Hippocampal formation (tissue), 2 donors: ENCODE results near the gene FCN2.

Source experiments
- DNase-seq, 2 donors: peaks; one replicate each; lab custom pipeline; 2025; lab: John Stamatoyannopoulos, UW

FCN2 gene

GRCh38 chr9:134909511-134910481 lies 29.2 kb downstream of the FCN2 start:
- no peak for DNase-seq

DNA sequence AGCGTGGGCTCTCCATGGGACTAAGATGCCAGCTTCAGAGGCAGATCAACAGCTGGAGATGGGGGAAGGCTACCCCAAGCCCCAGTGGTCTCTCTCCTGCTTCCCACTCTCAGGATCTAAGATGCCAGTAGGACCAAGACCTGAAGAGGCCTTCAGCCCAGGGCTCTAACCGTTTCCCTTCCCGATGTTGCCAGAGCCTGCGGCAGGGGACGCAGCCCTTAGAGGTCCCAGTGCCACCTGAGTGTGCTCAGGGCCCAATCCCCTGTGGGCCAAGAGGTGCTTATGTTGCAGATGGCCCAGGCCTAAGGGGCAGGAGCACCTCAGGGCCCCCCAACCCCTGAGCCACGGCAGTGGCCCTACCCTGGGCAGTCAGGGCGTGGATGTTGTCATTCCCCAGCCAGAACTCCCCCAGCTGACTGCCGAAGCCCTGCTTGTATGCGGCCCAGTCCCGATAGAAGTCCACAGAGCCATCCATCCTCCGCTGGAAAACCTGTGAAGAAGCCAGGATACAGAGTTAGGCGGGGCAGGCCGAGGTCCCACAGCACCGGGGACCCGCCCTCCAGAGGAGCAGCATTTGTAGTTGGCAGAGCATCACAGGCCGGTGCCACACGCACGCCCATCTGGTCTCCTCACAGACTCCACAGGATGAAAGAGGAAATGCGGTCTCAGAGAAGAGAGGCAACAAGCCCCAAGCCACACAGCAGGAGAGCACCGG lies 31.7 kb downstream of the FCN2 start:
- no peak for DNase-seq

DNA sequence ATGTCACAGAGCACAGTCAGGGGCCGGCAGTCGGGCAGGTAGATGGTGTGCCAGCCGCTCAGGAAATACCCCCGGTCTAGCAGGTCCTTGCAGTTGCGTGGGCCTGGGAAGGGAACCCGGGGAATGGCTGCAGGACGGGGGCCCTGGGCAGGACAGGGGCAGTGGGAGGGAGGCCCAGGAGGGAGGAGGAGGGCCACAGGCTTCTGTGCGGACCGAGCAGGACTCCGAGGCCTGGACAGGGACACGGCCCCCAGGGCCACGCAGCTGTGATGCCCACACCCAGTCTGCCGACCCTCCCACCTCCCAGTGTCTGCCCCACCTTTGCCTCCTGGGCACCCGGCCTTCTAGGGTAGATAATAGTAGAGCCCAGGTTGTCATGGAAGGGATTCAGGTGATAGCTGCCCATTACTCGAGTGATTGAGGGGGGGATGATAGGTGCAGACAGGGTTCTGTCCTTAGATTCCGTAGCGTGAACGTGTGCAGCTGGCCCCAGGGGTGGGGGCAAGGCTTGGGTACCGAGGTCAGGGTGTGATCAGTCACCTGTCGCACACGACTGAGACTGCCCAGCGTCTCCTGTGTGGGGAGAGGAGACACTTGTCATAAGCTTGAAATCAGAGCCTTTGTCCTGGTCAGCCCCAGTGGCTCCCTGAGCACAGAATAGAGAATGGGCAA lies 32.6 kb downstream of the FCN2 start:
- DNase-seq, result no peak

DNA sequence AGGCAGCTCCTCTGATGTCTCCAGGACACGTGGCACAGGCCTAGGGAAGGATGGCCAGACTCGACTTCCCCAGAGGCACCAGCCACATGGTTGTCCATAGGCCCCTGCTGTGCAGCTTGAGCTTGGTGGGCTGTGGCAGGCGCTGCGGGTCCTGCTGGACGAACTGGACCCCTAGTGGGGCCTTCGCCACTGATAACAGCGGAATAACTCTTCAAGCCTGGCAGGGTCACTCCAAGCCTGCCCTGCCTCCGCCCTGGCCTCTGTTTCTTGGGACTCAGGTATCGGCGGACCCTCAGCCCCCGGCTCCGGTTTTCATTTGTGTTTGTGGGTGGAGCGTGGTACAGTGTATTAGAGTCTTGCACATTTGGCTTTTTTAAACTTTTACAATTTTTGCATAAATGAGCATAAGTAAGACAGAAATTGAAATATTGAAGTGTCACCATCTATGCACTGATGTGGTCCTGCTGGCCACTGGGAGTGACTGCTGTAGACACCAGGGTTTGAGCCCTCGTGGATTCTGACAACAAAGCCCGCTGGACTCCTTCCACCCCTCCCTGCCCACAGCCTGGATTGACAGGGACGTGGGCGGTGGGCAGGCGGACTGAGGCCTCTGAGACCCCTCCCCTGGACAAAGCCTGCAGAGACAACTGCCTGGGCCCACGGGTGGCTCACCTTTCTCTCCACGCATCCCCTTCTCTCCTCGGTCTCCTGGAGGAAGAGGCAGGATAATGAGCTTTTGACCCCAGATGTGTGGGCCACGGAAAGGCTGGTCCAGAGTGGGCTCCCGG lies 33.3 kb downstream of the FCN2 start:
- DNase-seq, result no peak

DNA sequence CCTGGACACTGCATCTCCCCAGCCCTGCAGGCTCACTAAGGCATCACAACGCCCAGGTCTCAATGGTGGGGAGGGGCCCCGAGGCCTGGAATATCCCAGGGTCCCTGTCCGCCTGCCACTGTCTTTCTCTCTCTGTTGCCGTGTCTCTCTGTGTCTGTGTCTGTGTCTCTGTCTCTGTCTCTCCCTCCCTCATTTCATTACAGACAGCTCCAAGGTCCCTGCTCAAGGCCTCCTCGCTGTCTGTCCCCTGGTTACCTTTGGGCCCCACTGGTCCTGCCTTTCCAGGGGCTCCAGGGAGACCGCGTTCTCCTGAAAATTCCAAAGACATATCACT lies 33.9 kb downstream of the FCN2 start:
- DNase-seq, result no peak

GRCh38 chr9:134915046-134915985 lies 34.7 kb downstream of the FCN2 start:
- no peak for DNase-seq

- DNase-seq, result no peak
These were observed 35.6 kb downstream of the FCN2 start for GRCh38 chr9:134916161-134916665.

- DNase-seq, result no peak
These were observed 37.1 kb downstream of the FCN2 start, which contains the start of gene FCN1 for GRCh38 chr9:134917431-134918373. TSS of gene FCN1 (minus strand) at chr9:134917912. CDS start at chr9:134917871, 41 bp downstream.

DNA sequence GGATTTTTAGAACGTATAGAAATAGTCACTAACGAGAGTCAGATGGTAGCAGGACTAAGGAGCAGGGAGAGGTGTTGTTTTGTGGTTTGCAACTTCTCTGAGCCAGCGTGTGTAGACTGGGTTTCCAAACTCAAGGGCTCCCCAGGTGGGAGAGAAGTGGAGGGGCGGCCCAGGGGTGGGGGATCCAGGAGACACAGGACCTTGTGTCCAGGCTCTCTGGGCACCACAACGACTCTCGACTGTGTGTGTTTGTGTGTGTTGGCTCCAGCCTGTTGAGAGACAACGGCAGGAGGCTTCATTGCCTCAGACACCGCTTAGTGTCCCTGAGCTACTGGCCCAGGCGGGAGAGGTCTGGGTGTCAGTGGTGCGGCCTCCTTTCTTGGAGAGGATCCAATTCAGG lies 38.0 kb downstream of the FCN2 start:
- no peak for DNase-seq

DNA sequence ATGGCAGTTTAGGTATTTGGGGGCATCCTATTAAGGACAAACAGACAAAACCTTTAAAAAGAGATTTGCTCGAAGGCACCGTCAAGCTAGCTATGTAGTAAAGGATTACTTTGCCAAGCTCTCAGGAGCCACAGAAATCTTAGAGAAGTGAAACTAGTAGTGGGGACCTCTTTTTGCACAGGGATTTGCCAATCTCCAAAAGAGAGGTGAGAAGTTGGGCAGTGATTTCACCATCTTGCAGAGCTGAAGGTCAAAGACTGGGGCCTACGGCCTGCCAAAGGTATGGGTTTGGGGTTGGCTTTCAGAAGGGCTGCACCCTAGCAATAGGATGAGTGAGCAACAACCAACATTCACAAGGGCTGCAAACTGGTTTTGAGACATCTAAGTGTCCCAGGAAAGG lies 38.7 kb downstream of the FCN2 start:
- DNase-seq, result no peak

- DNase-seq, result no peak
These were observed 41.7 kb downstream of the FCN2 start for GRCh38 chr9:134922066-134922931.

DNA sequence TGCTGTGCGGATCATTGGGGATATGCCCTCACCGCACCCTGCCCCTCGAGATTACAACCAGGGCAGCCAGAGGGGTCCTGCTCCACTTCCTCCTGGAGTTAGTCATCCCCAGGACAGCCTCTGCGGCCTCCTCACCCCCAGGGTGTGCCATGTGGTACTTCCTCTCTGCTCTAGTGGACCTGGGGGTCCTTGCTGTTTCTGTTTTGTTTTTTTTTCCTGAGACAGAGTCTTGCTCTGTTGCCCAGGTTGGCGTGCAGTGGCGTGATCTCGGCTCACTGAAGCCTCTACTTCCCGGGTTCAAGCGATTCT lies 42.3 kb downstream of the FCN2 start:
- no peak for DNase-seq

- DNase-seq, result no peak
These were observed 42.9 kb downstream of the FCN2 start for GRCh38 chr9:134923466-134923865.

- no peak for DNase-seq
These were observed 44.5 kb downstream of the FCN2 start for GRCh38 chr9:134925011-134925511.

DNA sequence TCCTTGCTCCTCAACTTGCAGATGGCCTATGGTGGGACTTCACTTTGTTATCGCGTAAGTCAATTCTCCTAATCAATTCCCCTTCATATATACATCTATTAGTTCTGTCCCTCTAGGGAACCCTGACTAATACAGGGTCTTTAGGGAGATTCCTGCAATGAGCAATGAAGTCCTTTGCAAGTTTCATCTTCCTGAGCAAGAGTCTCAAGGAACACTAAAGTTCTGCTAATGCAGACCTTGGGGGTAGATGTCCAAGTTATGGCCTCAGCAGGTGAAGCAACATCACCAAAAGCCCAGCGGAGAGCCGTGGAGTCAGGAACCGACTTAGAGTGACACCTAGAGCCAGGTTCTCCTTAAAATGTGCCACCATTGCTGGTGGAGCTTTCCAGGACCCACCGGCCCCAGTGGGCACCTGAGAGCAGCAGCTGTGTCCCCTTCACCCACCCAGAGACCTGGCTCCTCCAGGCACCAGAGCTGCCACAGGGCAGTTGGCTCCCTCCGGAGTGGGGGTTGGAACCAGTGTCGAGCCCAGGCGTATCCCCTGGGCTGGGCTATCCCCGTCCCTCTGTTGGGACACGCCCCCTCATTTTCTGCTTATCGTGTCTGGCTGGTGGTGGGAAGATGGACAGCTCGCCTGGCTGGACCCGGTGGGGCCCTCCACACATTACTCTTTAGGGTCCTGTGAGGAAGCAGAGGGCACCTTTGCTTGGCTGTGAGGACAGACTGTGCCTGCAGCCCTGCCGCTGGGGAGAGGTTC lies 48.0 kb downstream of the FCN2 start:
- DNase-seq, result no peak

DNA sequence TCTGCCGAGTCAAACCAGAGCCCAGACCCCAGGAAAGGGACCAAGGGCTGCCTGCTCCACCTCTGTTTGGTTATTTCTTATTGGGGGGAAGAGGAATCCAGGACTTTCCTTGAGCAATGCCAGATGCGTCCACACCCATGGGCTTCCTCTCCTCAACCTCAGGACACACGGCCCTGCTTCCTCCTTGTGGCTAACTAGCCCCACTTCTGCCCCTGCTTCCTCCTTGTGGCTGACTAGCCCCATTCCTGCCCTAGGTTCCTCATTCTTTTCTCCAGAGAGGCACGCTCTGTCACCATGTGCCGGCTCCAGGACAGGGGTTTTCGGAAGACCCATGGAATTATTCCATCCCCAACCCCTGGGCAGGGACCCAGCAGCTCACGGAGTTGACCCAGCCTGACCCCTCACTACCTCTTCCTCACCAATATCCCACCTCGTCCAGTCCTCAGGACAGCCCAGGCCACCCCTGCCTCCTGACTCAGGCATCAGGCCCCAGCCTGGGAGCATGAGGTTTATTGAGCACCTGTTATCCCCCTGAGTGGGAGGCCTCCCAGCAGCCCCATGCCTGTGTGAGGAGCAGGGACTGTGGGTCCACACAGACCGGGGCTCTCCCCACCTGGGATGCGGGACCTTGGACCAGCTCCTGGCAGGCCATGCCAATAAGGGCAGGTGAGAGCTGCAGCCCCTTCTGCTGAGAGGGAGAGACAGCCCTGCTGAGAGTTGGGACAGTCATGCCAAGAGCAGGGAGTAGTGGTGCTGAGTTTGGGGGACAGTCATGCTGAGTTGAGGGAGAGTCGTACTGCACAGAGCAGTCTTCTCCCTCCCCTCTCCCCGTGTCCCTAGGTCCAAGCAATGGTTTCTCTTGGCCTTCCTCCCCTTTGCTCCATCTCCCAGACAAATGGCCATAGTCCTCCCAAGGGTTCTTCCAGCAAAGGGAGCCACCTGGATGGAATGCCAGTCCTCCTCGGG lies 48.9 kb downstream of the FCN2 start:
- no peak for DNase-seq
